NOMO-1 (cell line): ENCODE results near the gene TECRL.

Experiments used
- DNase-seq, 2 experiments: peaks; one replicate each; lab custom pipeline; 2025; ENCODE audit not compliant: unreplicated experiment in 2 of 2; lab: John Stamatoyannopoulos, UW

The TECRL gene

GRCh38 chr4:64334964-64335363, 74.3 kb downstream of the TECRL start:
- DNase-seq, result no peak

DNA sequence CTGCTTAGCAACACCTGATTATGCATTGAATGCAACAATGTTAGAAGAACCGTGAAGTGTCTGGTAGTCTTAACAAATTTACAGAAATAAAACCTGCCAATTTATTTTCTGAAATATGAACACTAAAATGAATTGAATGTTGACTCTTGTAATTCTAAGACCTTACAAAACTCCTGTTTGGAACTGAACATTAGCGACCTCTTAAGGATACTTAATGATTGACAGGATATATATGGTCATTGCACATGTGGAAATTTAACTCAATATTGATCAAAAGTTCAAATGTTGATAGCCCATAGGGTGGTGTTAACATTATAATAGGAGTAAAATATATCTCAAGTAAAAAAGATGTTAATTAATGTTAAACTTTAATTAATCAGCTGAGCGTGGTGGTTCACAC, 79.1 kb downstream of the TECRL start:
- DNase-seq, result no peak

GRCh38 chr4:64327237-64327636, 82.0 kb downstream of the TECRL start:
- DNase-seq, result no peak

- DNase-seq, result no peak
Observed at GRCh38 chr4:64326507-64326906, 82.7 kb downstream of the TECRL start.

DNA sequence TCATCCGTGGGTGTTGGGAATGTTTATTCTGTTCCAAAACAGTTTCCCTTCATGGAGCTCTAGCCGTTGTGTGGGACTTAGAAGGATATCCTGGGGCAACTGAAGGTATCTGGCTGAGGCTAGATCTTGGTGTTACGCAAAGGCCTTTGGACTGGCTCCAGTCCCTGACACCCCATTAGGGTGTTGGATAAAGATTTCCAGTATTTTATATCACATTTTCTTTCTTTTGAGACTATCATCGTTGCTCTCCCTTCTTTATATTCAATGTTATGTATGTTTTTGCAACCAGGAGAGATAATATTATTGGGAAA, 103.0 kb downstream of the TECRL start:
- DNase-seq, result no peak

DNA sequence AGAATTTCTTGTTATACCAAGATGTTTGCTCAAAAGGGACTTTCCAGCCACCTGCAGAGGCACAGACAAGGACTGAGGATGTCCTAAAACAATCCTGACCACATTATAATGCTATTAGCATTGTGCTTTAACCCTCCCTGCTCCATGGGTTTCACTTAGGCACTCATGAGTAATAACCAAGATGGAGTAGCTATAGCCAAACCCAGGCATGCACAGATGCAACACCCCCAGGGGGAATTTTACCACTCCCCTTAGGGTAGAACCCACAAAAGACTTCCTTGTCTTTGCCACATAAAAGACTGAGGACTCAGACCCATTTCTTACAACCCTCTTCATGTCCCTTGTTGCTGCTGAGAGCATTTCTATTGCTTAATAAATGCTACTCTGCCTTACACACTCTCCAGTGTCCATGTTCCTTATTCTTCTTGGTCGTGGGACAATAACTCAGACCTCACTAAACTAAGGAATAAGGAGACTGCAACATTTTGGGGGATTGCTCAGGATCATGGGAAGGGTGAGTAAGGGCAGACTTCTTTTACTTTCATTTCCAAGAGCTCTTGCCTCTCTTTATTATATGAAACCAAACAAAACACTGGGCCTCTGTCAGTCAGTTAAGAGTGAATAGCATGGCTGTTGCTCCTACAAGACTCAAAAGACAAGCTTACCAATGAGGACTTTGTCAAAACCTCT, 103.5 kb downstream of the TECRL start:
- DNase-seq, result no peak

- no peak for DNase-seq
Observed at GRCh38 chr4:64272432-64272831, 136.8 kb downstream of the TECRL start.

- DNase-seq, result no peak
Observed at GRCh38 chr4:64271601-64272081, 137.6 kb downstream of the TECRL start.

- DNase-seq, result no peak
Observed at GRCh38 chr4:64266669-64267068, 142.6 kb downstream of the TECRL start.

GRCh38 chr4:64266263-64266662, 143.0 kb downstream of the TECRL start:
- no peak for DNase-seq

GRCh38 chr4:64251781-64252180, 157.5 kb downstream of the TECRL start:
- DNase-seq, result no peak

- DNase-seq, result no peak
Observed at GRCh38 chr4:64250488-64250887, 158.8 kb downstream of the TECRL start.

- DNase-seq, result no peak
Observed at GRCh38 chr4:64250061-64250460, 159.2 kb downstream of the TECRL start.

GRCh38 chr4:64248186-64248585, 161.1 kb downstream of the TECRL start:
- DNase-seq, result no peak

- no peak for DNase-seq
Observed at GRCh38 chr4:64230709-64231310, 178.4 kb downstream of the TECRL start.
